Amniotic epithelial cell (primary cell): Measurements from ENCODE around the gene ZNF200.

Source experiments
- DNase-seq: peaks from one replicate; pipeline ENCODE4 v3.0.0-alpha.2; 2010; ENCODE audit warnings: low read depth

Gene ZNF200

GRCh38 chr16:3175157-3176093 lies 59.5 kb downstream of the ZNF200 start:
- no peak for DNase-seq

- DNase-seq, result no peak
Measured at GRCh38 chr16:3174618-3175148, 60.3 kb downstream of the ZNF200 start.

- DNase-seq, result no peak
Measured at GRCh38 chr16:3173892-3174617, 60.9 kb downstream of the ZNF200 start.
